Progenitor cell of endocrine pancreas (in vitro differentiated cells): Measurements from ENCODE around the gene CBFA2T3. TPM values are rescaled to one million over a fixed set of nuclear protein-coding genes. Genes with fewer than 3 reads are reported as not detected.

ENCODE experiments used
- DNase-seq: peaks from one replicate; pipeline ENCODE4 v3.0.0; 2021; ENCODE audit warnings: low spot score; ENCODE audit not compliant: unreplicated experiment
- H3K27ac Mint-ChIP-seq: 2 replicates; pipeline ENCODE4 v1.8.0; 2021; ENCODE audit warnings: mild to moderate bottlenecking, moderate library complexity, mixed read lengths
- H3K27me3 Mint-ChIP-seq: 2 replicates; pipeline ENCODE4 v1.8.0; 2021; ENCODE audit warnings: mixed read lengths
- H3K36me3 Mint-ChIP-seq: 2 replicates; pipeline ENCODE4 v1.8.0; 2022; ENCODE audit warnings: mixed read lengths; ENCODE audit not compliant: insufficient read depth
- H3K4me1 Mint-ChIP-seq: 2 replicates; pipeline ENCODE4 v1.8.0; 2021; ENCODE audit warnings: low read depth, mixed read lengths
- H3K4me3 Mint-ChIP-seq: 2 replicates; pipeline ENCODE4 v1.8.0; 2021; ENCODE audit warnings: low read depth, mild to moderate bottlenecking, moderate library complexity, mixed read lengths
- H3K9me3 Mint-ChIP-seq: 2 replicates; pipeline ENCODE4 v1.8.0; 2021; ENCODE audit warnings: low read depth, mixed read lengths
- total RNA-seq: library from RNA; stranded (reverse); gene quantifications from 2 replicates; pipeline ENCODE4 v1.2.1, GENCODE V29; 2021
- TF ChIP-seq, protein P1 (sequence below): fragments of 200-600 bp; sonication (generic); IDR thresholded peaks from one replicate; pipeline ENCODE4 v1.5.0; 2021; ENCODE audit warnings: antibody characterized with exemption, mild to moderate bottlenecking; ENCODE audit not compliant: unreplicated experiment

CBFA2T3 gene
- total RNA-seq, 1 donor from 2014 or later = 12.9 TPM

DNA sequence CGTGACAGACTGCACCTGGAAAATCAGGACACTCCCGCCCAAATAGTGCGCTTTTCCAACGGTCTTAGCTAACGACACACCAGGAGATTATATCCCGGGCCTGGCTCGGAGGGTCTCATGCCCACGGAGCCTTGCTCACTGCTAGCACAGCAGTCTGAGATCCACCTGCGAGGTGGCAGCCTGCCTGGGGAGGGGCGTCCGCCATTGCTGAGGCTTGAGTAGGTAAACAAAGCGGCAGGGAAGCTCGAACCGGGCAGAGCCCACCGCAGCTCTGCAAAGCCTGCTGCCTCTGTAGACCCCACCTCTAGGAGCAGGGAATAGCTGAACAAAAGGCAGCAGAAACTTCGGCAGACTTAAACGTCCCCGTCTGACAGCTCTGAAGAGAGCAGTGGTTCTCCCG is 125.4 kb downstream of the CBFA2T3 start:
- DNase-seq = no peak
- no peaks in the 10 kb centered on the region for H3K27me3 Mint-ChIP-seq
- H3K4me3 Mint-ChIP-seq = no peak overlapping the region
- no peaks in the 10 kb centered on the region for H3K9me3 Mint-ChIP-seq
- no peak overlapping the region for H3K27ac Mint-ChIP-seq
- TF ChIP-seq, protein P1, sequence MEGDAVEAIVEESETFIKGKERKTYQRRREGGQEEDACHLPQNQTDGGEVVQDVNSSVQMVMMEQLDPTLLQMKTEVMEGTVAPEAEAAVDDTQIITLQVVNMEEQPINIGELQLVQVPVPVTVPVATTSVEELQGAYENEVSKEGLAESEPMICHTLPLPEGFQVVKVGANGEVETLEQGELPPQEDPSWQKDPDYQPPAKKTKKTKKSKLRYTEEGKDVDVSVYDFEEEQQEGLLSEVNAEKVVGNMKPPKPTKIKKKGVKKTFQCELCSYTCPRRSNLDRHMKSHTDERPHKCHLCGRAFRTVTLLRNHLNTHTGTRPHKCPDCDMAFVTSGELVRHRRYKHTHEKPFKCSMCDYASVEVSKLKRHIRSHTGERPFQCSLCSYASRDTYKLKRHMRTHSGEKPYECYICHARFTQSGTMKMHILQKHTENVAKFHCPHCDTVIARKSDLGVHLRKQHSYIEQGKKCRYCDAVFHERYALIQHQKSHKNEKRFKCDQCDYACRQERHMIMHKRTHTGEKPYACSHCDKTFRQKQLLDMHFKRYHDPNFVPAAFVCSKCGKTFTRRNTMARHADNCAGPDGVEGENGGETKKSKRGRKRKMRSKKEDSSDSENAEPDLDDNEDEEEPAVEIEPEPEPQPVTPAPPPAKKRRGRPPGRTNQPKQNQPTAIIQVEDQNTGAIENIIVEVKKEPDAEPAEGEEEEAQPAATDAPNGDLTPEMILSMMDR = no peak
- H3K36me3 Mint-ChIP-seq = peaks cover 6% of the 10 kb centered on the region
- H3K4me1 Mint-ChIP-seq = peaks cover 6% of the 10 kb centered on the region

DNA sequence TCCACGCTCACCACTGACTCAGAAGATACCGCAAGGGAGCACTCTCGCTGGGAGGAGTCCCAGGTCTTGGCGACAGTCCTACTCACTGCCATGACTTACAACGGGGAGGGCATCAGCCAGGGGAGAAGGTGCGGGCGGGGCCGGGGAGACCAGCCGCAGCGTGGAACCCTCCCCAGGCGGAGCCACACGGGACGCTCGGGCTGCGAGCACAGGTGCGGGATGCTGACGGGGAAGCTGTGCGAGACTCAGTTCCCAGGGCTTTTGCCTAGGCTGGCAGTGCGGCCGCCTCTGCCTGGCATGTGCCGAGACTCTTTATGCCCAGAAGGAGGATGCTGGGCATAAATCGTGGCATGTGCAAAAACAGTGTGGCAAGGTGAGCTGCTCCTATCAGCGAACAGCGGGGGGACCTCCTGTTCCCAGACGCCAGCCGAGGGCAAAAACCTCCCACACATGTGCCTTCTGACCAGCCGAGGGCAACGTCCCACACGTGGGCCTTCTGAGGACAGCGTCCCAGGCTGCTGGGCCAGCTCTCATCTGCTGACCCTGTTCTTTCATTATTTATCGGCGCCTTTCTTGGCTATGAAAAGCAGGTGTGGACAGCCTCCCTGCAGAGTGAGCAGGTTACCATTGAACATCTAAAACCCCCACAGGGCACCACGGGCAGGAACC is 126.3 kb downstream of the CBFA2T3 start:
- Mint-ChIP-seq H3K4me1 (peaks cover 3% of the 10 kb centered on the region), H3K9me3 (no peaks in the 10 kb centered on the region), H3K4me3 (no peak overlapping the region), H3K27ac (no peak overlapping the region), H3K27me3 (no peaks in the 10 kb centered on the region), H3K36me3 (peaks cover 6% of the 10 kb centered on the region)
- TF ChIP-seq, protein P1 = no peak
- DNase-seq = no peak

DNA sequence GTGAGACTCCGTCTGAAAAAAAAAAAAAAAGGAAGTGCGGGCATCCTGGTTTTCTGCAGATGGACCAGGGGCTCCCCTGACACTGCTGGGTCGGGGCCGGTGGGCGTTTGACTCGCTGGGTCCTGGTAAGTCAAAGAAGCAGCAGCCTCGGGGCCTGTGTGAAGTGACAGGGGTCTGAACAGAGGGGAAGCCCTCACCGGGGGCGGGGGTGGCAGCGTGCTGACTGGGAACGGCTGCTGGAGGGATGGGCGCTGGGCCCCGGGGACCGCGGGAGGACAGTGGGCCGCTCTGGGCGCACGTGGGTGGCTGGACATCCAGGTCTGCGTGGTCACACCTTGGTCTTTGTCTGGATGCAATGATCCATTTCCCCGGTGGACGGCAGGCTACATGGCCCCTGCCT is 128.4 kb downstream of the CBFA2T3 start:
- TF ChIP-seq, protein P1 = no peak

DNA sequence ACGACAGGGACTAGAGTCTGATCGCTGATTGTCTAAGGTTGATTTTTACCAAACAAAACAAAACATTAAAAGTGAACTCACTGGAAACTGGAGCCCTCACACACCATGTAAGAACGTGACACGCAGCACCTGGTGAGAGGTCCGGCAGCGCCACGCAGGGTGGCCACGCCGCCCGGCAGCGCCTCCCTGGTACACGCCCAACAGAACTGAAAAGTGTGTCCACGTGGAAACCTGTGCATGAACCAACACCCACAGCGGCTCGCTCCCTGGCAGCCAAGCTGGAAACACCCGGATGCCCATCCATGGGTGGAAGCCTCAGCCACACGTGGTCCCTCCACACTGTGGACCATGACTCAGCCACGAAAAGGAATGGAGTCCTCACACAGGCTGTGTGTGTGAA is 129.4 kb downstream of the CBFA2T3 start:
- TF ChIP-seq, protein P1 = no peak
- Mint-ChIP-seq H3K27ac (no peak overlapping the region), H3K9me3 (no peaks in the 10 kb centered on the region), H3K36me3 (peaks cover 6% of the 10 kb centered on the region), H3K27me3 (no peaks in the 10 kb centered on the region), H3K4me3 (no peak overlapping the region), H3K4me1 (no peaks in the 10 kb centered on the region)
- DNase-seq = no peak

More for the DNA sequence above, 128.4 kb downstream of the CBFA2T3 start:
- no peaks in the 10 kb centered on the region for H3K9me3 Mint-ChIP-seq
- H3K36me3 Mint-ChIP-seq = peaks cover 6% of the 10 kb centered on the region
- H3K27me3 Mint-ChIP-seq = no peaks in the 10 kb centered on the region
- no peaks in the 10 kb centered on the region for H3K4me1 Mint-ChIP-seq
- no peak for DNase-seq
- H3K4me3 Mint-ChIP-seq = no peak overlapping the region
- H3K27ac Mint-ChIP-seq = no peak overlapping the region

DNA sequence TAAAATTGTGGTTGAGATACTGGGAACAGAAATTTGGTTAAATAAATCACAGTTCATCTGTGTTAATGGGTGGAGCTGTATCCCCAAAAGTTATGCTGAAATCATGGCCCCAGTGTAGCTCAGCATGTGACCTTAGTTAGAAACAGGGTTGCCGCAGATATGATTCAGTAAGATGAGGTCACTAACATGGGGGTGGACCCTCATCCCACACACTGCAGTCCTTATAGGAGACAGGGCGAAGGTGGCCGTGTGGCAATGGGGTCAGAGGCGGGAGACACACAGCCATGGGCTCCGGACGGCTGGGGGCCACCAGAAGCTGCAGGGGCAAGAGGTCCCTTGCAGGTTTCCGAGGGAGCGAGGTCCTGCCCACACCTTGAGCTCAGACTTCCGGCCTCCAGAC is 130.9 kb downstream of the CBFA2T3 start:
- Mint-ChIP-seq H3K9me3 (no peaks in the 10 kb centered on the region), H3K4me1 (no peaks in the 10 kb centered on the region), H3K27me3 (no peaks in the 10 kb centered on the region), H3K27ac (no peak overlapping the region), H3K4me3 (no peak overlapping the region), H3K36me3 (peaks cover 2% of the 10 kb centered on the region)
- TF ChIP-seq, protein P1 = no peak
- DNase-seq = no peak
